Measurements from ENCODE around the gene TSEN54. TPM values are rescaled to one million over a fixed set of nuclear protein-coding genes. Genes with fewer than 3 reads are reported as not detected.

TSEN54 gene
- total and polyA plus RNA-seq, 2 experiments from 2014 or later: 45.9 to 62.5 TPM

DNA sequence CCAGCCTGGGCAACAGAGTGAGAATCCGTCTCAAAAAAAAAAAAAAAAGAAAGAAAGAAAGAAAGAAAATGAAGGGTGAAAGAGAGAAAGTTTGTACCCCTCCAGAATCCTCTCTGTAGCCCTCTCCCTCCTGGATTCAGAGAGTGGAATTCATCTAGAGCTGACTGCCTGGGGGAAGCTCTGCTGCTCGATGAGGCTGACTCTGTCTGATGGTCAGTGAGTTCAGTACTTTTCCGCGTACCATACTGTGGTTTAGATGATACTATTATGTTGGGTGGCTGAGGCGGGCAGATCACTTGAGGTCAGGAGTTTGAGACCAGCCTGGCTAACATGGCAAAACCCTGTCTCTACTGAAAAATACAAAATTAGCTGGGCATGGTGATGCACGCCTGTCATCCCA, 45.1 kb upstream of the TSEN54 start (continued):
- no peak for TF ChIP-seq REST (IDR thresholded peaks at IDR 0.05; ENCODE audit: unreplicated experiment)
- TF ChIP-seq, protein P1, sequence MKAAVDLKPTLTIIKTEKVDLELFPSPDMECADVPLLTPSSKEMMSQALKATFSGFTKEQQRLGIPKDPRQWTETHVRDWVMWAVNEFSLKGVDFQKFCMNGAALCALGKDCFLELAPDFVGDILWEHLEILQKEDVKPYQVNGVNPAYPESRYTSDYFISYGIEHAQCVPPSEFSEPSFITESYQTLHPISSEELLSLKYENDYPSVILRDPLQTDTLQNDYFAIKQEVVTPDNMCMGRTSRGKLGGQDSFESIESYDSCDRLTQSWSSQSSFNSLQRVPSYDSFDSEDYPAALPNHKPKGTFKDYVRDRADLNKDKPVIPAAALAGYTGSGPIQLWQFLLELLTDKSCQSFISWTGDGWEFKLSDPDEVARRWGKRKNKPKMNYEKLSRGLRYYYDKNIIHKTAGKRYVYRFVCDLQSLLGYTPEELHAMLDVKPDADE (IDR thresholded peaks at IDR 0.05): no peak
- TF ChIP-seq ZNF114 (CRISPR knock-in tag; IDR thresholded peaks at IDR 0.05): no peak

GRCh38 chr17:75472119-75472518, 44.2 kb upstream of the TSEN54 start:
- no peak for DNase-seq (ENCODE audit: low spot score)
- Histone ChIP-seq H4K20me1 (replicated peaks; ENCODE audit: insufficient read depth) (peaks cover 5% of the 10 kb centered on the region; the same call in 1 of the 2 replicates), H3K36me3 (ENCODE audit: insufficient read depth) (no peaks in the 10 kb centered on the region), H3K27me3 (ENCODE audit: insufficient read depth) (no peaks in the 10 kb centered on the region), H3K27ac (ENCODE audit: low read depth) (no peak overlapping the region), H3F3A (replicated peaks; ENCODE audit: low read depth) (no peaks in the 10 kb centered on the region), H3K9me2 (ENCODE audit: insufficient read depth) (no peaks in the 10 kb centered on the region), H3K4me1 (ENCODE audit: insufficient read depth) (no peaks in the 10 kb centered on the region), H3K4me3 (no peak overlapping the region), H3K4me2 (no peak overlapping the region), H2AFZ (no peak overlapping the region), H3K79me2 (replicated peaks; ENCODE audit: insufficient read depth) (no peaks in the 10 kb centered on the region)
- peaks cover 9% of the 10 kb centered on the region; the same call in 2 of the 3 replicates for H3K36me3 Mint-ChIP-seq (ENCODE audit: low read depth)
- no peaks in the 10 kb centered on the region for H3K9me3 Mint-ChIP-seq
- no peak overlapping the region for H3K4me3 Mint-ChIP-seq
- no peaks in the 10 kb centered on the region; the same call in 2 of the 3 replicates for H3K4me1 Mint-ChIP-seq
- H3K27ac Mint-ChIP-seq: no peak overlapping the region
- peaks cover 4% of the 10 kb centered on the region for H3K27me3 Mint-ChIP-seq (ENCODE audit: insufficient read depth, low read depth, poor library complexity)
- ATAC-seq: no peak
- TF ChIP-seq CREB1 (CRISPR knock-in tag; IDR thresholded peaks at IDR 0.05; ENCODE audit: low read depth) (no peak), NANOG (IDR thresholded peaks at IDR 0.05; ENCODE audit: borderline replicate concordance) (no peak), ZNF462 (CRISPR knock-in tag; IDR thresholded peaks at IDR 0.05) (no peak), STAT1 (IDR thresholded peaks at IDR 0.05; ENCODE audit: unreplicated experiment) (no peak), REST (IDR thresholded peaks at IDR 0.05; ENCODE audit: unreplicated experiment) (no peak), ZNF331 (CRISPR knock-in tag; IDR thresholded peaks at IDR 0.05; ENCODE audit: low read depth) (no peak), EZH2phosphoT487 (IDR thresholded peaks at IDR 0.05; ENCODE audit: unreplicated experiment) (no peak)
- TF ChIP-seq, protein P1 (IDR thresholded peaks at IDR 0.05): no peak

All from GM23338 (cell line).